ENCODE data around the gene ERC2. TPM values are rescaled to one million over a fixed set of nuclear protein-coding genes. Genes with fewer than 3 reads are reported as not detected.

The ERC2 gene
- total RNA-seq, 3 donors from 2014 or later (not counting 1 experiment from before 2014, with no cell fraction given), result not detected

GRCh38 chr3:55631766-55632331 lies 836.4 kb downstream of the ERC2 start:
- Mint-ChIP-seq H3K4me1 (no peaks in the 10 kb centered on the region), H3K36me3 (no peaks in the 10 kb centered on the region), H3K4me3 (no peak overlapping the region), H3K9me3 (peaks cover 0 to 2% of the 10 kb centered on the region in 2 donors), H3K27ac (no peak overlapping the region), H3K27me3 (ENCODE audit: low read depth in 2 of 2) (peaks cover 0 to 2% of the 10 kb centered on the region in 2 donors)
- no peaks in the 10 kb centered on the region for H3K36me3 ChIP-seq (ENCODE audit: control insufficient read depth, insufficient read depth, low read length)
- DNase-seq (no peak), ATAC-seq (no peak)
- H3K4me3 ChIP-seq (ENCODE audit: low read length), result no peak overlapping the region
- no peak overlapping the region for H3K27ac ChIP-seq (ENCODE audit: low read length)
- H3K4me1 ChIP-seq (ENCODE audit: control insufficient read depth, insufficient read depth, low read length), result no peaks in the 10 kb centered on the region
- H3K27me3 ChIP-seq (ENCODE audit: control insufficient read depth, insufficient read depth, low read length), result no peaks in the 10 kb centered on the region
- no peaks in the 10 kb centered on the region for H3K9me3 ChIP-seq (ENCODE audit: control insufficient read depth, insufficient read depth, low read length)
- intact Hi-C loops (cut with micrococcal nuclease), result no loop called here
- no peak for TF ChIP-seq CTCF (IDR thresholded peaks at IDR 0.05)
- 97% methylated on average over 1 of the region's 1 CpG for WGBS (ENCODE audit: insufficient coverage)

- Histone ChIP-seq H3K27me3 (ENCODE audit: control insufficient read depth, insufficient read depth, low read length) (no peaks in the 10 kb centered on the region), H3K9me3 (ENCODE audit: control insufficient read depth, insufficient read depth, low read length) (no peaks in the 10 kb centered on the region), H3K36me3 (ENCODE audit: control insufficient read depth, insufficient read depth, low read length) (no peaks in the 10 kb centered on the region), H3K4me1 (ENCODE audit: control insufficient read depth, insufficient read depth, low read length) (no peaks in the 10 kb centered on the region), H3K27ac (ENCODE audit: low read length) (no peak overlapping the region), H3K4me3 (ENCODE audit: low read length) (no peak overlapping the region)
- Mint-ChIP-seq H3K27me3 (ENCODE audit: low read depth in 2 of 2) (peaks cover 0 to 2% of the 10 kb centered on the region in 2 donors), H3K9me3 (peaks cover 0 to 2% of the 10 kb centered on the region in 2 donors), H3K27ac (no peak overlapping the region), H3K4me1 (no peaks in the 10 kb centered on the region), H3K4me3 (no peak overlapping the region), H3K36me3 (no peaks in the 10 kb centered on the region)
- DNase-seq (no peak), ATAC-seq (no peak)
- no peak for TF ChIP-seq CTCF (IDR thresholded peaks at IDR 0.05)
- 100% methylated on average over 1 of the region's 1 CpG for WGBS (ENCODE audit: insufficient coverage)
- intact Hi-C loops (cut with micrococcal nuclease), result no loop called here
Observed at GRCh38 chr3:55630921-55631299, 837.4 kb downstream of the ERC2 start.

- Histone ChIP-seq H3K9me3 (ENCODE audit: control insufficient read depth, insufficient read depth, low read length) (no peaks in the 10 kb centered on the region), H3K27ac (ENCODE audit: low read length) (no peak overlapping the region), H3K36me3 (ENCODE audit: control insufficient read depth, insufficient read depth, low read length) (no peaks in the 10 kb centered on the region), H3K27me3 (ENCODE audit: control insufficient read depth, insufficient read depth, low read length) (no peaks in the 10 kb centered on the region), H3K4me1 (ENCODE audit: control insufficient read depth, insufficient read depth, low read length) (no peaks in the 10 kb centered on the region), H3K4me3 (ENCODE audit: low read length) (no peak overlapping the region)
- no peak for TF ChIP-seq CTCF (IDR thresholded peaks at IDR 0.05)
- Mint-ChIP-seq H3K36me3 (no peaks in the 10 kb centered on the region), H3K27ac (no peak overlapping the region), H3K4me1 (no peaks in the 10 kb centered on the region), H3K27me3 (ENCODE audit: low read depth in 2 of 2) (peaks cover 0 to 2% of the 10 kb centered on the region in 2 donors), H3K9me3 (peaks cover 0 to 2% of the 10 kb centered on the region in 2 donors), H3K4me3 (no peak overlapping the region)
- DNase-seq (no peak), ATAC-seq (no peak)
- 93% methylated on average over 14 of the region's 14 CpGs for WGBS (ENCODE audit: insufficient coverage)
- intact Hi-C loops (cut with micrococcal nuclease), result no loop called here
Observed at GRCh38 chr3:55630280-55630920, 837.9 kb downstream of the ERC2 start.

- Mint-ChIP-seq H3K27ac (no peak overlapping the region), H3K36me3 (no peaks in the 10 kb centered on the region), H3K4me3 (no peak overlapping the region), H3K4me1 (no peaks in the 10 kb centered on the region), H3K9me3 (peaks cover 0 to 2% of the 10 kb centered on the region in 2 donors), H3K27me3 (ENCODE audit: low read depth in 2 of 2) (peaks cover 0 to 2% of the 10 kb centered on the region in 2 donors)
- H3K4me3 ChIP-seq (ENCODE audit: low read length), result no peak overlapping the region
- no peak for TF ChIP-seq CTCF (IDR thresholded peaks at IDR 0.05)
- ATAC-seq (no peak), DNase-seq (no peak)
- H3K4me1 ChIP-seq (ENCODE audit: control insufficient read depth, insufficient read depth, low read length), result no peaks in the 10 kb centered on the region
- no peaks in the 10 kb centered on the region for H3K27me3 ChIP-seq (ENCODE audit: control insufficient read depth, insufficient read depth, low read length)
- no peak overlapping the region for H3K27ac ChIP-seq (ENCODE audit: low read length)
- no CpG with 5 or more reads among the region's 1 CpG for WGBS (ENCODE audit: insufficient coverage)
- intact Hi-C loops (cut with micrococcal nuclease), result no loop called here
- no peaks in the 10 kb centered on the region for H3K36me3 ChIP-seq (ENCODE audit: control insufficient read depth, insufficient read depth, low read length)
- no peaks in the 10 kb centered on the region for H3K9me3 ChIP-seq (ENCODE audit: control insufficient read depth, insufficient read depth, low read length)
Observed at GRCh38 chr3:55629432-55629831, 838.8 kb downstream of the ERC2 start.

Data from natural killer cell (primary cell).